LNCaP clone FGC (cell line): ENCODE measurements around the gene GH2.

Experiments
- DNase-seq: peaks from one replicate; pipeline ENCODE4 v3.0.0-alpha.2; 2011; ENCODE audit warnings: low read depth
- H3K4me3 ChIP-seq: 2 replicates; pipeline ENCODE4 v1.5.1; 2011; ENCODE audit warnings: mild to moderate bottlenecking, low read depth, low read length, control low read depth
- TF ChIP-seq, protein P1 (sequence below): IDR thresholded peaks from 2 replicates; pipeline ENCODE4 v1.5.1; 2012; ENCODE audit warnings: mild to moderate bottlenecking; ENCODE audit not compliant: control insufficient read depth, insufficient read depth; ENCODE audit errors: extremely low read depth

GH2 gene

DNA sequence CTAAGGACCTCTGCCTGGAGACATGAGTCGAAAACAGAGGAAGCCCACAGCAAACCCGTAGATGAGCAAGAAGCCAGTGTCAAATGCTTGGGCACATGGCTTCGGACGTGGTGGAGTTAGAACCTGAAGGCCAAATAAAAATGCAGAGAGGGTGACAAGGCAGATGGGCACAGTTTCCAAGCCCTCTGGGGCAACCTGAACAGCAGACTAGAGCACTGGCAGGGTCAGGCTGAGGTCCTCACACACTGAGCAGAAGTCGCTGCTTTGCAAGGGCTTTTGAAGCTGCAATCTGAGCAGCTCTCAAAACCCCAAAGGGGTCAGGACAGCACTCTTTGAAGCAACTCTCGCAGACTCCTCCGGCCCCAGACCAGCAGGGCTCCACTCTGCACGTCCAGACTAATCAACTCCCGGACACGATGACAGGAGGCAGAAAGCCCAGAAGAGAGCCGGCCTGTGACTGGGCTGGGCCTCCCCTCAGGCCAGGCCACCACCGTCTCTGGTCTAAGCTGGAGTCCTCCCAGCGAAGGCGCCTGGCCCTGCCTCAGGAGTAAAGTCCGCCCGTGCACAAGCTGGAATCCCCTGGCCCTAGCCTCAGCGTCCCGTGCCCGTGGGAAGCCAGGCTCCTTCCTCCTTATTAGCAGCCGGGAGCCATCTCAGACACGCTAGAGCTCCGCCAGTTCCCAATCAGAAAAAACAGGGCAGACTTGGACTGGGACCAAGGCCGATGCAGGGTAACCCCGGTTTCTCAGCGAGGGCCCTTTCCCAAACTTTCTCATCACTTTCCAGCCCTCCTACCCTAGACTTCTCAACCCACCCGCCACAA lies 40.2 kb downstream of the GH2 start:
- H3K4me3 ChIP-seq, result peak overlapping the region; percentile 94
- TF ChIP-seq, protein P1, sequence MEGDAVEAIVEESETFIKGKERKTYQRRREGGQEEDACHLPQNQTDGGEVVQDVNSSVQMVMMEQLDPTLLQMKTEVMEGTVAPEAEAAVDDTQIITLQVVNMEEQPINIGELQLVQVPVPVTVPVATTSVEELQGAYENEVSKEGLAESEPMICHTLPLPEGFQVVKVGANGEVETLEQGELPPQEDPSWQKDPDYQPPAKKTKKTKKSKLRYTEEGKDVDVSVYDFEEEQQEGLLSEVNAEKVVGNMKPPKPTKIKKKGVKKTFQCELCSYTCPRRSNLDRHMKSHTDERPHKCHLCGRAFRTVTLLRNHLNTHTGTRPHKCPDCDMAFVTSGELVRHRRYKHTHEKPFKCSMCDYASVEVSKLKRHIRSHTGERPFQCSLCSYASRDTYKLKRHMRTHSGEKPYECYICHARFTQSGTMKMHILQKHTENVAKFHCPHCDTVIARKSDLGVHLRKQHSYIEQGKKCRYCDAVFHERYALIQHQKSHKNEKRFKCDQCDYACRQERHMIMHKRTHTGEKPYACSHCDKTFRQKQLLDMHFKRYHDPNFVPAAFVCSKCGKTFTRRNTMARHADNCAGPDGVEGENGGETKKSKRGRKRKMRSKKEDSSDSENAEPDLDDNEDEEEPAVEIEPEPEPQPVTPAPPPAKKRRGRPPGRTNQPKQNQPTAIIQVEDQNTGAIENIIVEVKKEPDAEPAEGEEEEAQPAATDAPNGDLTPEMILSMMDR, result no peak
- no peak for DNase-seq

DNA sequence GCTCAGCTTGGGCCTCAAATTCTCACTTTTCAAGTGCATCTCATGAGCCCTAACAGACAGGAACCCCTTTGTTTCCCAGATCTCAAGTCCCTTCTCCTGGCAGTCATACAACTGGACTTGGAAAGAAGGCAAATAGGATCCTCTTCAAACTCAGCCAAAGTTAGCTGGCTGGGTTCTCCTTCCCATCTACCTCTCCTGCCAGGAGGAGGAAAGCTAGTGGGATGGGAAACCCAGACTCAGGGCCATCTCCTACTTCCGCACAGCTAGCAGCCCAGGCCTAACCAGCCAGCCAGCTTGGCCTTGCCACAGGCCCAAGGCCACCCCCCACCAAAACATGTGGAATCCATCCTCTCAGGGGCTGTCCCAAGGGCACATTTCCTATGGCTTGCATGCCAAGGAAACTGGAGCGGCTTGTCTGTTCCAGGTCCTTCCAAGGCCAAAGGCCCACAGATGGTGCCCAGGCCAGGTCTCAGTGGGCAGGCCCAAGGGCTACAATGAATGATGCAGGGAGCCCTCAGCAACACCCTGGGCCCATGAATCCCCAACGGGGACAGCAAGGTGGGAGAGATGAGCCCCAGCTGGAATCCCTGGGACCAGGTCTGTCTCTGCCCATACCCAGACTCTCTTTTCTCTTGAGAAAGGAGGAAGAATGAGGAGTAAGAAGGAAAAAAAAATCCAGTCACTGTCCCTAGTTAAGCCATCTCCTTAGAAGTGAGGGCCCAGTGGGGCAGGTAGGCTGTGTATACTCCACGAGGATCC lies 41.0 kb downstream of the GH2 start:
- DNase-seq, result no peak
- H3K4me3 ChIP-seq, result peak overlapping the region; percentile 94
- TF ChIP-seq, protein P1, result no peak

DNA sequence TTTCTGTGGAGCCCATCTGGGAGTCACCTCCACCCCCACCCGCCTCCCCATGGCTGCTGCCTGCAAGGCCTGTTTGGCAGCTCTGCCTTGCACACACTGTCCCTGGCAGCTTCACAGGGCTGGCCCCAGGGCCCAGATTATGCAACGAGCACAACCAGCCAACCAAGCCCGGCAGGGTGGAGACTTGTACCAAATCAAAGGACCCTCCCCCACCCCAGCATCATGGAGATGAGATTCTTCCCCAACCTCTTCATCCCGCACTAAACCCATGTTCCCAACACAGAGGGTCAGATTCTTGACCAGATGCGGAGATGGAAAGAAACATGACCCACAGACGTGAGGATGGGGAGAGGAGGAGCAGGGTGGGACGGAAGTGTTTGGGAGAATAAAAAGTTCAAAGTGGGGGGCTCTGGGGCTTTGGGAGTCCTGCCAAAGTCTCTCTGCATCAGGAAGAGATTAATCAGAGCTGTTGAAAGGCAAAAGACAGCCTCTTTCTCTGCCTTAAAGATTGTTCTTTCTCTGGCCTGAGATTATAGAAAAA lies 43.0 kb downstream of the GH2 start:
- peak overlapping the region; percentile 94 for H3K4me3 ChIP-seq
- DNase-seq, result peak; percentile 95
- TF ChIP-seq, protein P1, result no peak

DNA sequence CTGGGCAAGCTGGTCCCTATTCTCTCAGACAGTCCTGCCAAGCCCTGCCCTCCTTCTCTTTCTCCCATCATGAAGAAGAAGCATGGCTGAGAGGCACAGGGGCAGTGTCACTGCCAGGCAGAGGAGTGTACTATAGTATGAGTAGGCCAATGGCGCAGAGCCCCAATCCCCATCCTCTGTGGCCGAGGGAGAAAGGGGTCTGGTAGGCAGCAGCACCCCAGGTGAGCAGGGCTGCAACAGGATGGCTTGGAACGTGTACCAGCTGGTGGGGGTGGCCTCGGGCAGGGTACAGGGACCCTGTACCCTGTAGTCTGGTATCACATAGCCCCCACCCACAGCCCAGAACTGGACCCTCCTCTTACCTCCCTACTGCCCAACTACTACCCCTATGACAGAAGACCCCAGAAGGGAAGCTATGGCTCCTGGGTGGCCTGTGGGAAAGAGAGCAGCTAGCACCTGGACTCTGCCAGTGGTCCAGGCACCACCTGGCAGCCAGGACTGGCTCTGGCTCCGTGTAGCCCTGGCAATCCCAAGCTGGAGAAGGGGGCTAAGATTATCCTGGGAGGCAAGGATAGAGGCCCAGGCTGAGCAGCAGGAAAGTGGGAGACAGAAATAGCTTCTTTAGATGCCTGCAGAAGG lies 43.7 kb downstream of the GH2 start:
- TF ChIP-seq, protein P1, result no peak
- H3K4me3 ChIP-seq, result peak overlapping the region; percentile 94
- no peak for DNase-seq

DNA sequence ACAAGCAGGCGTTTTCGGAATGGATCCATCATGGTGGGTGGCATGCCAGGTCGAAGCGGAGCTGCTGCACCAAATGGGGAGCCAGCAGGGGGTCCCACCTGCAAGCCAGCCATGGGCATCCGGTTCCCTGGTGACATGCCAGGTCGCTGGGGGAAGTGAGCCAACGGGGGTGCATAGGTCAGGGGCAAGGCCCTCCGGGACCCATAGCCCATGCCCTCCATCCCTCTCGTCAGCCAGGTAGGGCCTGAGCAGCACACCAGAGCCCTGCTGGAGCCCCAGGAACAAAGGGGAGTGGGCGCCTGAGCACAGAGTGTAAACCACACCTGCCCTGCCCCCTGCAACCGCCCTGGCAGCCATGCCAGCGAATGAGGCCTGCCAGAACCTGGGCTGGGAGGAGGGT lies 44.3 kb downstream of the GH2 start:
- DNase-seq, result no peak
- H3K4me3 ChIP-seq, result no peak overlapping the region
- TF ChIP-seq, protein P1, result no peak

DNA sequence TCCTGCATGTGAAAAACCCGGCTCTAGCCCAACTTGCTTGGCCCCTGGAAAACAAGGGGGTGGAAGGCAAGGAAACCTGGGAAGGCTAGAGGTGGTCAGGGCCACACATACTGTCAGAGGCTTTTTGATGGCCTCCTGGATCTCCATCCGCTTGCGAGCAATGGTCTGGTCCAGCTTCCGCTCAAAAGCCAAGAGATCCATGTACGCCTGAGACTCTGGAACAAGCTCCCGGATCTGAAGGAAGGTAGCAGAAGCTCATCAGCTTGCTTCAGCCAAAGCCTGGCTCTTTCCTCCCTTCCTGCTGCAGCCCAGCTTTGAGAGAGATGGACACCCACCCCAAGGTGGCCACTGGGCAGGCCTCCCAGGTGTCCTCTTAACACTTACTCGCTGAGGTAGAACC lies 44.9 kb downstream of the GH2 start:
- no peak for DNase-seq
- TF ChIP-seq, protein P1, result no peak
- no peak overlapping the region for H3K4me3 ChIP-seq
